ENCODE data around the gene FBXL19. TPM values are rescaled to one million over a fixed set of nuclear protein-coding genes. Genes with fewer than 3 reads are reported as not detected.

FBXL19 gene
- total and polyA plus RNA-seq, 9 of the 15 experiments (the other 6 are each of a cell fraction or from before 2014, with no cell fraction given) = 0.13 to 48.0 (median 13.5) TPM; not detected in 1

DNA sequence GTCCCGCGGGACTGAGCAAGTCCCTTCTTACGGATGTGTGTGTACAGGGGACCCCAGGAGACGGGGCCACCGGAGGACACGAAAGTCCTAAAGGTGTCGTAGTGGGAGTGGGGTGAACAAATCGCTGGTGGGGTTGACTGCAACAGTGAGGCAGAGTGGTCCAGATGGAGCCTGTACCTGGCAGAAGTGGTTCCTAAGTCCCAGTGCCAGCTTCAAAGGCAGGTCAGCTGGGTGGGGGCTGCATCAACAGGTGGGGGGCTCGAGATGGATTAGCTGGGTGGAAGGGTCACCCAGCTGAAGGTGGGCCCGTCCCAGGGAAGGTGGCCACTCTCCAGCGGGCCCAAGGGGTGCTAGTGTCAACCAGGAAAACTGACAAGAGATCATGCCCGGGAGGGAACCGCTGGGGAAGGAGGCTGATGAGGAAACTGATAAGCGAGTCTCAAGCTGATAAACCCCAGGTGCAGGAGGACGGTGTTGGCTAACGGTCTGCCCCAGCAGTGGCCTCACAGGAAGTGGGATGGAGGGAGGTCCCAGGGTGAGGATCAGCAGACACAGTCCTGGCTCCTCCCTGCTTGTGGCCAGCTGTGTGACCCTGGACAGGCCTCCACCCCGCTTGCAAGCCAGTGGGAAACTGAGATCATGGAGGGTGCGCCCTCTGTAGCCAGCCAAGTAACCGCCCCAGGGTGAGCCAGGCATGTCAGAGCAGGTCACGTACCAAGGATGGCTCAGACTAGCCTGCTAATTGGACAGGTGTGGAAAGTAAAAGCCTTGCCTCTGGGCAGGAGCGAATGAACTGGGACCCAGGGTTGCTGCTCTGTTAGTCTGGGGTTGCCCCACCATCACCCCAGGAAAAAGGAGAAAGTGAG is 26.5 kb downstream of the FBXL19 start (continued):
- TF ChIP-seq, protein P1, sequence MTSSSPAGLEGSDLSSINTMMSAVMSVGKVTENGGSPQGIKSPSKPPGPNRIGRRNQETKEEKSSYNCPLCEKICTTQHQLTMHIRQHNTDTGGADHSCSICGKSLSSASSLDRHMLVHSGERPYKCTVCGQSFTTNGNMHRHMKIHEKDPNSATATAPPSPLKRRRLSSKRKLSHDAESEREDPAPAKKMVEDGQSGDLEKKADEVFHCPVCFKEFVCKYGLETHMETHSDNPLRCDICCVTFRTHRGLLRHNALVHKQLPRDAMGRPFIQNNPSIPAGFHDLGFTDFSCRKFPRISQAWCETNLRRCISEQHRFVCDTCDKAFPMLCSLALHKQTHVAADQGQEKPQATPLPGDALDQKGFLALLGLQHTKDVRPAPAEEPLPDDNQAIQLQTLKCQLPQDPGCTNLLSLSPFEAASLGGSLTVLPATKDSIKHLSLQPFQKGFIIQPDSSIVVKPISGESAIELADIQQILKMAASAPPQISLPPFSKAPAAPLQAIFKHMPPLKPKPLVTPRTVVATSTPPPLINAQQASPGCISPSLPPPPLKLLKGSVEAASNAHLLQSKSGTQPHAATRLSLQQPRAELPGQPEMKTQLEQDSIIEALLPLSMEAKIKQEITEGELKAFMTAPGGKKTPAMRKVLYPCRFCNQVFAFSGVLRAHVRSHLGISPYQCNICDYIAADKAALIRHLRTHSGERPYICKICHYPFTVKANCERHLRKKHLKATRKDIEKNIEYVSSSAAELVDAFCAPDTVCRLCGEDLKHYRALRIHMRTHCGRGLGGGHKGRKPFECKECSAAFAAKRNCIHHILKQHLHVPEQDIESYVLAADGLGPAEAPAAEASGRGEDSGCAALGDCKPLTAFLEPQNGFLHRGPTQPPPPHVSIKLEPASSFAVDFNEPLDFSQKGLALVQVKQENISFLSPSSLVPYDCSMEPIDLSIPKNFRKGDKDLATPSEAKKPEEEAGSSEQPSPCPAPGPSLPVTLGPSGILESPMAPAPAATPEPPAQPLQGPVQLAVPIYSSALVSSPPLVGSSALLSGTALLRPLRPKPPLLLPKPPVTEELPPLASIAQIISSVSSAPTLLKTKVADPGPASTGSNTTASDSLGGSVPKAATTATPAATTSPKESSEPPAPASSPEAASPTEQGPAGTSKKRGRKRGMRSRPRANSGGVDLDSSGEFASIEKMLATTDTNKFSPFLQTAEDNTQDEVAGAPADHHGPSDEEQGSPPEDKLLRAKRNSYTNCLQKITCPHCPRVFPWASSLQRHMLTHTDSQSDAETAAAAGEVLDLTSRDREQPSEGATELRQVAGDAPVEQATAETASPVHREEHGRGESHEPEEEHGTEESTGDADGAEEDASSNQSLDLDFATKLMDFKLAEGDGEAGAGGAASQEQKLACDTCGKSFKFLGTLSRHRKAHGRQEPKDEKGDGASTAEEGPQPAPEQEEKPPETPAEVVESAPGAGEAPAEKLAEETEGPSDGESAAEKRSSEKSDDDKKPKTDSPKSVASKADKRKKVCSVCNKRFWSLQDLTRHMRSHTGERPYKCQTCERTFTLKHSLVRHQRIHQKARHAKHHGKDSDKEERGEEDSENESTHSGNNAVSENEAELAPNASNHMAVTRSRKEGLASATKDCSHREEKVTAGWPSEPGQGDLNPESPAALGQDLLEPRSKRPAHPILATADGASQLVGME (CRISPR knock-in tag; IDR thresholded peaks at IDR 0.05) = peak; percentile 75
- no peak for TF ChIP-seq MEIS2 (IDR thresholded peaks at IDR 0.05; ENCODE audit: partially characterized antibody)
- TF ChIP-seq, protein P2, sequence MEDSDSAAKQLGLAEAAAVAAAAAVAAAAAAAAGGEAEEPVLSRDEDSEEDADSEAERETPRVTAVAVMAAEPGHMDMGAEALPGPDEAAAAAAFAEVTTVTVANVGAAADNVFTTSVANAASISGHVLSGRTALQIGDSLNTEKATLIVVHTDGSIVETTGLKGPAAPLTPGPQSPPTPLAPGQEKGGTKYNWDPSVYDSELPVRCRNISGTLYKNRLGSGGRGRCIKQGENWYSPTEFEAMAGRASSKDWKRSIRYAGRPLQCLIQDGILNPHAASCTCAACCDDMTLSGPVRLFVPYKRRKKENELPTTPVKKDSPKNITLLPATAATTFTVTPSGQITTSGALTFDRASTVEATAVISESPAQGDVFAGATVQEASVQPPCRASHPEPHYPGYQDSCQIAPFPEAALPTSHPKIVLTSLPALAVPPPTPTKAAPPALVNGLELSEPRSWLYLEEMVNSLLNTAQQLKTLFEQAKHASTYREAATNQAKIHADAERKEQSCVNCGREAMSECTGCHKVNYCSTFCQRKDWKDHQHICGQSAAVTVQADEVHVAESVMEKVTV (CRISPR knock-in tag; IDR thresholded peaks at IDR 0.05) = no peak
- TF ChIP-seq, protein P3, sequence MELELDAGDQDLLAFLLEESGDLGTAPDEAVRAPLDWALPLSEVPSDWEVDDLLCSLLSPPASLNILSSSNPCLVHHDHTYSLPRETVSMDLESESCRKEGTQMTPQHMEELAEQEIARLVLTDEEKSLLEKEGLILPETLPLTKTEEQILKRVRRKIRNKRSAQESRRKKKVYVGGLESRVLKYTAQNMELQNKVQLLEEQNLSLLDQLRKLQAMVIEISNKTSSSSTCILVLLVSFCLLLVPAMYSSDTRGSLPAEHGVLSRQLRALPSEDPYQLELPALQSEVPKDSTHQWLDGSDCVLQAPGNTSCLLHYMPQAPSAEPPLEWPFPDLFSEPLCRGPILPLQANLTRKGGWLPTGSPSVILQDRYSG (tag; conservative IDR thresholded peaks at IDR 0.05; ENCODE audit: low read depth) = no peak
- no peak for TF ChIP-seq MTF1 (CRISPR knock-in tag; IDR thresholded peaks at IDR 0.05; ENCODE audit: borderline replicate concordance)
- TF ChIP-seq RBM22 (IDR thresholded peaks at IDR 0.05; ENCODE audit: low read depth, low read length, poor library complexity, severe bottlenecking) = no peak
- peak; percentile 77; the same call in 1 of the 2 replicates for TF ChIP-seq SOX6 (IDR thresholded peaks at IDR 0.05)
- TF ChIP-seq POLR2A (conservative IDR thresholded peaks at IDR 0.05) = peak; percentile 94
- TF ChIP-seq CBX8 (IDR thresholded peaks at IDR 0.05; ENCODE audit: borderline replicate concordance, extremely low read depth, low read depth, low read length, poor library complexity, severe bottlenecking) = no peak
- no peak for TF ChIP-seq FOXA3 (CRISPR knock-in tag; conservative IDR thresholded peaks at IDR 0.05 in 1 of 2, IDR thresholded peaks at IDR 0.05 in 1 of 2)
- TF ChIP-seq ZNF764 (CRISPR knock-in tag; IDR thresholded peaks at IDR 0.05; ENCODE audit: low read depth) = no peak
- TF ChIP-seq ZNF780A (CRISPR knock-in tag; IDR thresholded peaks at IDR 0.05) = no peak
- TF ChIP-seq, protein P4, sequence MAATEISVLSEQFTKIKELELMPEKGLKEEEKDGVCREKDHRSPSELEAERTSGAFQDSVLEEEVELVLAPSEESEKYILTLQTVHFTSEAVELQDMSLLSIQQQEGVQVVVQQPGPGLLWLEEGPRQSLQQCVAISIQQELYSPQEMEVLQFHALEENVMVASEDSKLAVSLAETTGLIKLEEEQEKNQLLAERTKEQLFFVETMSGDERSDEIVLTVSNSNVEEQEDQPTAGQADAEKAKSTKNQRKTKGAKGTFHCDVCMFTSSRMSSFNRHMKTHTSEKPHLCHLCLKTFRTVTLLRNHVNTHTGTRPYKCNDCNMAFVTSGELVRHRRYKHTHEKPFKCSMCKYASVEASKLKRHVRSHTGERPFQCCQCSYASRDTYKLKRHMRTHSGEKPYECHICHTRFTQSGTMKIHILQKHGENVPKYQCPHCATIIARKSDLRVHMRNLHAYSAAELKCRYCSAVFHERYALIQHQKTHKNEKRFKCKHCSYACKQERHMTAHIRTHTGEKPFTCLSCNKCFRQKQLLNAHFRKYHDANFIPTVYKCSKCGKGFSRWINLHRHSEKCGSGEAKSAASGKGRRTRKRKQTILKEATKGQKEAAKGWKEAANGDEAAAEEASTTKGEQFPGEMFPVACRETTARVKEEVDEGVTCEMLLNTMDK (IDR thresholded peaks at IDR 0.05; ENCODE audit: borderline replicate concordance, insufficient read depth, low read depth, low read length, poor library complexity, severe bottlenecking) = no peak
- peak; percentile 89; the same call in 1 of the 2 replicates for TF ChIP-seq CBX1 (IDR thresholded peaks at IDR 0.05; ENCODE audit: low read depth)

Data from K562 (cell line).